GM08714 (cell line): ENCODE results near the gene GCC2.
"Not testable (repeated sequence)": the region's sequence is repeated elsewhere in the genome, so short reads cannot be mapped to it uniquely, and the experiment has no call there.

Experiments used
- H3K4me3 ChIP-seq: fragments of 200-500 bp; sonication (Bioruptor generic); 2 replicates; pipeline ENCODE4 v1.5.1; 2014; ENCODE audit warnings: mild to moderate bottlenecking, low read length, inconsistent platforms
- ZNF274 ChIP-seq: IDR thresholded peaks from 2 replicates; pipeline ENCODE4 v1.6.1; 2012; ENCODE audit warnings: mild to moderate bottlenecking, low read depth, low read length

The GCC2 gene

DNA sequence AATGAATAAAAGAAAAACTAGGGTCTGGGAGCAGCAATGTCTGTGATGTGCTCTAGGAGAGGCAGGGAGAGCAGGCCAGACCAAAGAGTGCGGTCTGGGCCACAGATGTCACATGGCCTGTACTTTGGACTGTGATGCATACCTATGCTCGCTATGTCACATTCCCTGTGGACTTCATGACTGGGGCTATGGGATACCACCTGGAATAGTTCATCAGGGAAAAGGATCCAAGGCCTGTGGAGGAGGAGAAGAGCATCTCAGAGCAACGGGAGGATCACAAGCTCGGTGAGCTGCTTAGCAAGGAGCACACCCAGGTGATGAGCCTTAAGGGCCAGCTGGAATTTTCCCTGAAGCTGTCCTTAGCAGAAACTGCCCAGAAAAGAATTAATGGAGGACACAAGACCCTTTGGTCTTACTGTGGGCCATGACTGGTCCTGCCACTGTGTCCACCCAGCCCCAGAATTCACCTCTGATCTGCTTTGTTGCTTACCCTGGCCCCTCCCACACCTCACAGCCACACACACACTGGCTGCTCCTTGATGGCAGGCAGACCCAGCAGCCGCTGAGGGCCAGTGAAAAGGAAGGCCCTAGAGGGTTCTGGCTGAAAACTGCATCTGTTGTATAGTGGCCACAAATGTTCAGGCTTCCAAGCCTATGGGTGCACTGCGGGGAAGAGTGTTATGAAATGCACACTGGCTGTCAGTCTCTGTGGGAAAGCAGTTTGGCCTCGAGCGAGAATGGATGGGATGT is 25.3 kb upstream of the GCC2 start:
- no peak for TF ChIP-seq ZNF274
- H3K4me3 ChIP-seq = no peak overlapping the region

DNA sequence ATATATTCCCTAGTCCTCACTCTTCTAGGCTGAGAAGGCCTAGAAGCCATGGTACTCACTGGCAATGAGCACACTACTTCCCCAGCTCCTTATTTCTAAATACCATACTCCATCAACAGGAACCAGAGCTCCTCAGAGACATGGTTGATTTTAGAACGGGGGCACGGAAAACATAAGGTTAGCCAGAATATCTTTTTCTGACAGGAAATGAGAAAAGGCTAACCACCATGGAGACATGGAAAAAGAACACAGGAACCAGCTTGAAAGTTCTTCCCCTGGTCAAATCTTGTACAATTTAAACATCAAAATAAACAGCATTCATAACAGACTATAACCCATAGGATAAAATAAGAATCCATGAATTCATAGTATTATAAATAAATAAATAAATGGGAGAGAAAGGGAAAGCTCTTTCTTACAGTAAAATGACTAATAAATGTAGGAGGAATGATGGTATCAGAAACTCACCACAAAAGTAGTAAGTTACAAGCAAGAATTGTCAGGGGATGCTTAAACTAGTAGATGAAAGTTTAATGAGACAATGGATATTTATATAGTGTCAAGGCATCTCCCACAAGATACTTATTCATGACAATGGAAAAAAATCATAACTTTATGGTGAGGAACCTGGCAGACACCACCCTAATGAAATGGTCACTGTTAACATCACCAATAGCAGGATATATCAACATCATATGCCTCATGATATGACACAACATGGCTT is 20.6 kb upstream of the GCC2 start:
- no peak for TF ChIP-seq ZNF274
- no peak overlapping the region for H3K4me3 ChIP-seq

DNA sequence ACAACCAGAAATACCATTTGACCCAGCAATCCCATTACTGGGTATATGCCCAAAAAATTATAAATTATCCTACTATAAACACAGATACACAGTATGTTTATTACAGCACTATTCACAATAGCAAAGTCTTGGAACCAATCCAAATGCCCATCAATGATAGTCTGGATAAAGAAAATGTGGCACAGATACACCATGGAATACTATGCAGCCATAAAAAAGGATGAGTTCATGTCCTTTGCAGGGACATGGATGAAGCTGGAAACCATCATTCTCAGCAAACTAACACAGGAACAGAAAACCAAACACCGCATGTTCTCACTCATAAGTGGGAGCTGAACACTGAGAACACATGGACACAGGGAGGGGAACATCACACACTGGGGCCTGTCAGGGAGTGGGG is 13.4 kb upstream of the GCC2 start:
- H3K4me3 ChIP-seq = not testable (repeated sequence)

DNA sequence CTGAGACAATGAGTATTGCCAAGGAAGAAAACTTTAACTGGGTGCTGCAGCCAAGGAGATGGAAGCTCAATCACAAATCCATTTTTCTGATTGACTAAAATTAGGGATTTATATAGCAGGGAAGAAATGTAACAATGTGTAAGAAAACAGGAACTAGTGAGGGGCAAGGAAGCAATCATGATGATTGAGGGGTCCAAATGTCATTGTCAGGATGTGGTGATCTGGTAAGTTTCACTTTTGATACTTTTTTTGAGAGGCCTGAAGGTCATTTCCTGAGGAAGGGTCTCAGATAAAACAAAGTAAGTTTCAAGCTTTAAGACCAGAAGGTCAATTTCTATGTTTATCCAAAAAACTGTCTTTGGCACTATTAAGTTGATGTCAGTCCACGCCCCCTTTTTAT is 12.0 kb upstream of the GCC2 start:
- H3K4me3 ChIP-seq = no peak overlapping the region
- no peak for TF ChIP-seq ZNF274

- no peak overlapping the region for H3K4me3 ChIP-seq
- TF ChIP-seq ZNF274 = no peak
Measured at GRCh38 chr2:108441712-108442111, 7.3 kb upstream of the GCC2 start.

- no peak overlapping the region for H3K4me3 ChIP-seq
- TF ChIP-seq ZNF274 = no peak
Measured at GRCh38 chr2:108444941-108445840, 3.8 kb upstream of the GCC2 start.

- no peak for TF ChIP-seq ZNF274
- H3K4me3 ChIP-seq = no peak overlapping the region
Measured at GRCh38 chr2:108446703-108447102, 2.3 kb upstream of the GCC2 start.

GRCh38 chr2:108447947-108448677 is 894 bp upstream of the GCC2 start:
- H3K4me3 ChIP-seq = peak overlapping the region; percentile 99
- no peak for TF ChIP-seq ZNF274

DNA sequence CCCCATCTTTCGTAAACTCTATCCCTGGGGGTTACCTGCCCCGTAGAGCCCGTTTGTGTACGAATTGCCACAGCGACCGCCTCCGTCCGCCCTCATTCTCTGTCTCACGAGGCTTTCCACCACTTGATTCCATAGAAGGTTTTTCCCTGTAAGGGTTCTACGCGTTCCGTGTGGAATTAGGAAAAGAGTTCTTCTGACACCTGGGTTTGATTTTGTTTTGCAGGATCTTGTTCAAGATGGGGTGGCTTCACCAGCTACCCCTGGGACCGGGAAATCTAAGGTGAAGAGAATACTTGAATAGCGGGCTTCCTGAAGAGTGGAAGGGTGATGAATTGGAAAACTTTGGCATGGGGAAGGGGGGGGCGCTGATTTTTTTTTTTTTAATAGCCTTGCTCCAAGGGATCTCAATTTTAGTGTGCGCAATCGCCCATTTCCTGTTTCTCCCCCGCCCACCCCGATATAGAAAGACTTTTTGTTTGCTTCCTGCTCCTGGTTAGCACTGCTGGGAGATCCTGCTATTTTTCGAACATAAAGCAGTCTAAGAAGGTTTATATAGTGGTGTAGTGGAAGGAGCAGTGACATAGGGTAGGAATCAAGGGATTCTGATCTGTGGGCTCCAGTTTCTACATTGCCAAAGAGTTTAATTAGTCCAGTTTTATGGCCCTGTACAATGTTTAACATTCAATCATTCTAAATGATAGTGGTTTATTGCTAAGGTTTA is 564 bp downstream of the GCC2 start:
- peak overlapping the region; percentile 99 for H3K4me3 ChIP-seq
- TF ChIP-seq ZNF274 = no peak

DNA sequence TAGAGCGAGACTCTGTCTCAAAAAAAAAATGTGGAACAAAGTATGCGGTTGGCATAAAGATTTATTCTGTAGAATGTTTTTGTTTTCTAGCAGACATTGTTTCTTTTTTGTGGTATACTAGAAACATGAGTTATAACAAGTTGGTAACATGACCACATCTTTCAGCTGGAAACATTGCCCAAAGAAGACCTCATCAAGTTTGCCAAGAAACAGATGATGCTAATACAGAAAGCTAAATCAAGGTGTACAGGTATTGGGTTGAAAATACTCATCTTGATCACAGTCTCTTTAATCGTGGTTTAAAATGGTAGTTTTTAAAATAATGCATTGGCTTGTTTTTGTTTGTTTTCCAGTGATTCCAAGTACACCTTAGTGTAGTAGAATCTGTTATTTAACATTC is 1.9 kb downstream of the GCC2 start:
- TF ChIP-seq ZNF274 = no peak
- H3K4me3 ChIP-seq = no peak overlapping the region

- no peak for TF ChIP-seq ZNF274
- H3K4me3 ChIP-seq = no peak overlapping the region; the same call in 1 of the 2 replicates
Measured at GRCh38 chr2:108451976-108452375, 3.0 kb downstream of the GCC2 start.

- not testable (repeated sequence) for H3K4me3 ChIP-seq
Measured at GRCh38 chr2:108453530-108453929, 4.5 kb downstream of the GCC2 start.

GRCh38 chr2:108454440-108454839 is 5.4 kb downstream of the GCC2 start:
- H3K4me3 ChIP-seq = no peak overlapping the region
- no peak for TF ChIP-seq ZNF274

- no peak overlapping the region for H3K4me3 ChIP-seq
- TF ChIP-seq ZNF274 = no peak
Measured at GRCh38 chr2:108455571-108455970, 6.6 kb downstream of the GCC2 start.
